B cell (primary cell): ENCODE data around the gene GEMIN4.

Source experiments
- EZH2 ChIP-seq: IDR thresholded peaks from 2 replicates; pipeline ENCODE4 v1.6.1; 2012; ENCODE audit warnings: borderline replicate concordance, low read depth, mild to moderate bottlenecking, moderate library complexity, low read length; ENCODE audit not compliant: insufficient read depth, poor library complexity, severe bottlenecking
- TF ChIP-seq, protein P1 (sequence below): fragments of 200-600 bp; IDR thresholded peaks from one replicate; pipeline ENCODE4 v1.8.0; 2022; ENCODE audit warnings: antibody characterized with exemption, mild to moderate bottlenecking

DNA sequence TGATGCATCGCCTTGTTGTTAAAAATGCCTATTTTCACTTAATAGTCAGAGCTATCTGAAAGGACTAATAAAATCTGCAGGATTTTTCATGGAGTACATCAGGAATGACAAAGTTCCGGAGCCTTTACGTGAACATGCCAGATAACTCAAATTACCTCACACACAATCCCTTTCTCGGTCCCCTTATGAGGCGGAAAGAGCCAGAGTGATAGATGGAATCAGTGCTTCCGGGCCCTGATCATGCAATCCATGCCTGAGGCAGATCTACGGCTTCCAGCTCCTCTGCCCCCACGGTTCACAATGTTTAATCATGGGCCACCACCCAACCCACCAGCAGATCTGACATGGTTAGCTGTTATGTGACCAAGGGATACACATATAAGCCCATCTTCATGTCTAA lies 54.4 kb downstream of the GEMIN4 start:
- no peak for TF ChIP-seq EZH2
- TF ChIP-seq, protein P1, sequence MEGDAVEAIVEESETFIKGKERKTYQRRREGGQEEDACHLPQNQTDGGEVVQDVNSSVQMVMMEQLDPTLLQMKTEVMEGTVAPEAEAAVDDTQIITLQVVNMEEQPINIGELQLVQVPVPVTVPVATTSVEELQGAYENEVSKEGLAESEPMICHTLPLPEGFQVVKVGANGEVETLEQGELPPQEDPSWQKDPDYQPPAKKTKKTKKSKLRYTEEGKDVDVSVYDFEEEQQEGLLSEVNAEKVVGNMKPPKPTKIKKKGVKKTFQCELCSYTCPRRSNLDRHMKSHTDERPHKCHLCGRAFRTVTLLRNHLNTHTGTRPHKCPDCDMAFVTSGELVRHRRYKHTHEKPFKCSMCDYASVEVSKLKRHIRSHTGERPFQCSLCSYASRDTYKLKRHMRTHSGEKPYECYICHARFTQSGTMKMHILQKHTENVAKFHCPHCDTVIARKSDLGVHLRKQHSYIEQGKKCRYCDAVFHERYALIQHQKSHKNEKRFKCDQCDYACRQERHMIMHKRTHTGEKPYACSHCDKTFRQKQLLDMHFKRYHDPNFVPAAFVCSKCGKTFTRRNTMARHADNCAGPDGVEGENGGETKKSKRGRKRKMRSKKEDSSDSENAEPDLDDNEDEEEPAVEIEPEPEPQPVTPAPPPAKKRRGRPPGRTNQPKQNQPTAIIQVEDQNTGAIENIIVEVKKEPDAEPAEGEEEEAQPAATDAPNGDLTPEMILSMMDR, result no peak
